SK-N-SH (cell line): ENCODE data around the gene FBXO17. TPM values are rescaled to one million over a fixed set of nuclear protein-coding genes. Genes with fewer than 3 reads are reported as not detected.

Experiments used
- CTCF ChIA-PET: fragments of 300-600, 350-600 bp; formaldehyde crosslinking; extraction: SDS; loops from one replicate; lab custom pipeline; 2021; lab: Yijun Ruan, JAX
- POLR2A ChIA-PET: fragments of 350-600 bp; sonication (Branson Sonifier 250); formaldehyde crosslinking; extraction: SDS; loops from one replicate; lab custom pipeline; 2020; ENCODE audit warnings: antibody characterized with exemption, inconsistent platforms; lab: Yijun Ruan, JAX
- DNase-seq: peaks from one replicate; pipeline ENCODE4 v3.0.0; 2012
- H2AFZ ChIP-seq: fragments of 200-600 bp; sonication (generic); 2 replicates; pipeline ENCODE4 v1.8.1; 2016; ENCODE audit warnings: antibody characterized with exemption, mild to moderate bottlenecking, low read depth
- H3F3A ChIP-seq: fragments of 200-600 bp; sonication (generic); replicated peaks from 2 replicates; pipeline ENCODE3; 2016; ENCODE audit warnings: antibody characterized with exemption, mild to moderate bottlenecking; ENCODE audit not compliant: insufficient read depth
- H3K27ac ChIP-seq, 2 experiments: fragments of 200-500 bp in 1 of 2; fragments of 200-600 bp in 1 of 2; sonication (Bioruptor generic) in 1 of 2; sonication (generic), shearing (Covaris generic) in 1 of 2; 2 replicates each; pipeline versions ENCODE4 v1.5.1 to v1.6.1; 2014 to 2016; ENCODE audit warnings: low read depth in 2 of 2, inconsistent platforms in 1 of 2, low read length in 1 of 2, mild to moderate bottlenecking in 1 of 2, mixed read lengths in 1 of 2
- H3K27me3 ChIP-seq: fragments of 200-600 bp; sonication (generic), shearing (Covaris generic); 2 replicates; pipeline ENCODE4 v1.6.1; 2016; ENCODE audit warnings: mixed run types; ENCODE audit not compliant: insufficient read depth
- H3K36me3 ChIP-seq, 2 experiments: fragments of 200-500 bp in 1 of 2; fragments of 200-600 bp in 1 of 2; sonication (Bioruptor generic) in 1 of 2; sonication (generic) in 1 of 2; replicated peaks in 1 of 2; 2 replicates each; pipeline versions ENCODE3 to v1.5.1; 2014 to 2016; ENCODE audit warnings: low read length in 1 of 2, mild to moderate bottlenecking in 1 of 2; ENCODE audit not compliant: insufficient read depth in 2 of 2, control insufficient read depth in 1 of 2
- H3K4me1 ChIP-seq, 2 experiments: fragments of 200-500 bp in 1 of 2; fragments of 200-600 bp in 1 of 2; sonication (Bioruptor generic) in 1 of 2; sonication (generic), shearing (Covaris generic) in 1 of 2; 2 replicates each; pipeline versions ENCODE4 v1.5.1 to v1.6.1; 2014 to 2016; ENCODE audit warnings: low read depth in 1 of 2, low read length in 1 of 2, mixed run types in 1 of 2; ENCODE audit not compliant: insufficient read depth in 2 of 2, control insufficient read depth in 1 of 2
- H3K4me2 ChIP-seq: fragments of 200-600 bp; sonication (generic), shearing (Covaris generic); 2 replicates; pipeline ENCODE4 v1.6.1; 2017; ENCODE audit warnings: mixed run types
- H3K4me3 ChIP-seq, 2 experiments: fragments of 200-500 bp in 1 of 2; fragments of 200-600 bp in 1 of 2; sonication (Bioruptor generic) in 1 of 2; sonication (generic), shearing (Covaris generic) in 1 of 2; 2 replicates each; pipeline versions ENCODE4 v1.5.1 to v1.8.1; 2014 to 2016; ENCODE audit warnings: low read depth in 2 of 2, inconsistent platforms in 1 of 2, low read length in 1 of 2, mild to moderate bottlenecking in 1 of 2, mixed read lengths in 1 of 2, moderate library complexity in 1 of 2
- H3K79me2 ChIP-seq: fragments of 200-600 bp; sonication (generic); 2 replicates; pipeline ENCODE4 v1.8.1; 2017; ENCODE audit warnings: mild to moderate bottlenecking; ENCODE audit not compliant: insufficient read depth
- H3K9ac ChIP-seq: fragments of 200-600 bp; sonication (generic); 2 replicates; pipeline ENCODE4 v1.6.1; 2017; ENCODE audit warnings: mixed run types
- H3K9me2 ChIP-seq: fragments of 200-600 bp; sonication (generic); 2 replicates; pipeline ENCODE4 v1.6.1; 2017; ENCODE audit warnings: mixed run types
- H3K9me3 ChIP-seq: fragments of 200-600 bp; sonication (generic); 2 replicates; pipeline ENCODE4 v1.6.1; 2017; ENCODE audit warnings: mixed run types, mild to moderate bottlenecking, moderate library complexity
- H4K20me1 ChIP-seq: fragments of 200-600 bp; sonication (generic); 2 replicates; pipeline ENCODE4 v1.6.1; 2017; ENCODE audit warnings: mild to moderate bottlenecking, mixed run types; ENCODE audit not compliant: insufficient read depth
- CHD2 ChIP-seq: fragments of 150-350 bp; IDR thresholded peaks from 2 replicates; pipeline ENCODE4 v1.6.1; 2018; ENCODE audit warnings: low read length; ENCODE audit not compliant: partially characterized antibody
- FOSL2 ChIP-seq: IDR thresholded peaks from 2 replicates; pipeline ENCODE4 v1.4.0; 2012; ENCODE audit warnings: low read depth, mild to moderate bottlenecking, moderate library complexity, borderline replicate concordance
- FOXJ3 ChIP-seq: sonication (generic); formaldehyde crosslinking; IDR thresholded peaks from 2 replicates; pipeline ENCODE4 v1.5.1; 2020; ENCODE audit warnings: mild to moderate bottlenecking, missing genetic modification reagents
- MXI1 ChIP-seq: IDR thresholded peaks from 2 replicates; pipeline ENCODE4 v1.6.1; 2012; ENCODE audit warnings: mild to moderate bottlenecking, low read depth, low read length, improper control_type of control experiment
- NFIC ChIP-seq: IDR thresholded peaks from 2 replicates; pipeline ENCODE4 v1.4.0; 2012; ENCODE audit warnings: borderline replicate concordance
- NRF1 ChIP-seq: IDR thresholded peaks from 2 replicates; pipeline ENCODE4 v1.6.1; 2012; ENCODE audit warnings: low read depth, mild to moderate bottlenecking, low read length
- RAD21 ChIP-seq: IDR thresholded peaks from 2 replicates; pipeline ENCODE4 v1.6.1; 2012; ENCODE audit warnings: mild to moderate bottlenecking, low read length
- RFX5 ChIP-seq: IDR thresholded peaks from 2 replicates; pipeline ENCODE4 v1.6.1; 2012; ENCODE audit warnings: mild to moderate bottlenecking, improper control_type of control experiment, low read length
- RXRA ChIP-seq: IDR thresholded peaks from 2 replicates; pipeline ENCODE4 v1.4.0; 2012; ENCODE audit warnings: low read depth, mild to moderate bottlenecking, borderline replicate concordance
- SIN3A ChIP-seq: IDR thresholded peaks from 2 replicates; pipeline ENCODE4 v1.6.1; 2012; ENCODE audit warnings: low read depth, mild to moderate bottlenecking, low read length, moderate library complexity, borderline replicate concordance
- SMC3 ChIP-seq: IDR thresholded peaks from 2 replicates; pipeline ENCODE4 v1.6.1; 2012; ENCODE audit warnings: low read depth, low read length, improper control_type of control experiment
- TEAD4 ChIP-seq: IDR thresholded peaks from 2 replicates; pipeline ENCODE4 v1.4.0; 2012; ENCODE audit warnings: mild to moderate bottlenecking, borderline replicate concordance; ENCODE audit not compliant: insufficient read depth
- WGBS: methylation state at CpG from one replicate; pipeline ENCODE4 v1.1.6; 2017; ENCODE audit warnings: low lambda C conversion rate; 5-methylcytosine and 5-hydroxymethylcytosine counted together
- polyA plus RNA-seq, 3 experiments: library from polyadenylated mRNA; depleted of rRNA; stranded (reverse); fragments of >200 nt; gene quantifications; 2 replicates each; pipeline ENCODE4 v1.2.3, GENCODE V29; 2012
- TF ChIP-seq, protein P1 (sequence below): IDR thresholded peaks from 2 replicates; pipeline ENCODE4 v1.6.1; 2012; ENCODE audit warnings: mild to moderate bottlenecking, low read depth, low read length, moderate library complexity
- TF ChIP-seq, protein P2 (sequence below): fragments of 150-350 bp; IDR thresholded peaks from 2 replicates; pipeline ENCODE4 v1.6.1; 2017; ENCODE audit warnings: antibody characterized with exemption, low read length, low read depth, borderline replicate concordance
- TF ChIP-seq, protein P3 (sequence below): IDR thresholded peaks from 2 replicates; pipeline ENCODE4 v1.4.0; 2012; ENCODE audit warnings: low read depth, borderline replicate concordance
- TF ChIP-seq, protein P4 (sequence below): IDR thresholded peaks from 2 replicates; pipeline ENCODE4 v1.4.0; 2012; ENCODE audit warnings: low read depth, borderline replicate concordance

Gene FBXO17
- polyA plus RNA-seq, 1 of the 3 experiments (the other 2 are of a cell fraction) = 40.7 TPM

DNA sequence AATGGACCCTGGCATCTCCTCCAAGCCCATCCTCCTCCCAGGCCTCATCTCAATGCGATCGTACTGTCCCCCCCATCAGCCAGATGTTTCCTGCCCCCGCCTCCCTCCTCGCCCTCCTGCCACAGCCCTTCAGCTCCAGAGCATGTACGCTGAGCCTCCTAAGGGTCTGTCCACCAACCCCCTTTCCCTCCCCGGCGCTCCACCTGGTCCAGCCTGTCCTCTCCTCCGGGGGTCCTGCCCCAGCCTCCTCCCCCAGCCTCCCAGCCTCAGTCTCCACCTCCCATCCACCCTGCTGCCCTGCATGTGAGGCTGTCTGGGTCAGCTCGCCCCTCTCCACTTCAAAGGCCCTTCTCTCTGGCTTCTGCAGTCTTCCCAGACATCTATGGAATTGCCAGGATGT, 80.6 kb downstream of the FBXO17 start:
- 83% methylated on average over 8 of the region's 9 CpGs for WGBS
- no peaks in the 10 kb centered on the region for H4K20me1 ChIP-seq
- no peak overlapping the region for H3K9ac ChIP-seq
- no peak overlapping the region for H2AFZ ChIP-seq
- H3K9me3 ChIP-seq = no peaks in the 10 kb centered on the region
- CTCF ChIA-PET = interaction anchor here (2.0 kb wide), 1 partner anchor 36 kb away, joined by 5 read pairs; the partner anchor contains the start of genes MRPS12 and SARS2
- no peak overlapping the region for H3K27ac ChIP-seq
- DNase-seq = no peak
- POLR2A ChIA-PET = no interaction called here
- peaks cover 0 to 9% of the 10 kb centered on the region in 2 experiments; a peak in 1 of 4 replicates for H3K4me1 ChIP-seq
- no peaks in the 10 kb centered on the region for H3K27me3 ChIP-seq
- H3K9me2 ChIP-seq = no peaks in the 10 kb centered on the region
- H3K4me3 ChIP-seq = no peak overlapping the region
- peaks cover 6% of the 10 kb centered on the region; the same call in 1 of the 2 replicates for H3K79me2 ChIP-seq
- H3F3A ChIP-seq = no peaks in the 10 kb centered on the region
- TF ChIP-seq, protein P1, sequence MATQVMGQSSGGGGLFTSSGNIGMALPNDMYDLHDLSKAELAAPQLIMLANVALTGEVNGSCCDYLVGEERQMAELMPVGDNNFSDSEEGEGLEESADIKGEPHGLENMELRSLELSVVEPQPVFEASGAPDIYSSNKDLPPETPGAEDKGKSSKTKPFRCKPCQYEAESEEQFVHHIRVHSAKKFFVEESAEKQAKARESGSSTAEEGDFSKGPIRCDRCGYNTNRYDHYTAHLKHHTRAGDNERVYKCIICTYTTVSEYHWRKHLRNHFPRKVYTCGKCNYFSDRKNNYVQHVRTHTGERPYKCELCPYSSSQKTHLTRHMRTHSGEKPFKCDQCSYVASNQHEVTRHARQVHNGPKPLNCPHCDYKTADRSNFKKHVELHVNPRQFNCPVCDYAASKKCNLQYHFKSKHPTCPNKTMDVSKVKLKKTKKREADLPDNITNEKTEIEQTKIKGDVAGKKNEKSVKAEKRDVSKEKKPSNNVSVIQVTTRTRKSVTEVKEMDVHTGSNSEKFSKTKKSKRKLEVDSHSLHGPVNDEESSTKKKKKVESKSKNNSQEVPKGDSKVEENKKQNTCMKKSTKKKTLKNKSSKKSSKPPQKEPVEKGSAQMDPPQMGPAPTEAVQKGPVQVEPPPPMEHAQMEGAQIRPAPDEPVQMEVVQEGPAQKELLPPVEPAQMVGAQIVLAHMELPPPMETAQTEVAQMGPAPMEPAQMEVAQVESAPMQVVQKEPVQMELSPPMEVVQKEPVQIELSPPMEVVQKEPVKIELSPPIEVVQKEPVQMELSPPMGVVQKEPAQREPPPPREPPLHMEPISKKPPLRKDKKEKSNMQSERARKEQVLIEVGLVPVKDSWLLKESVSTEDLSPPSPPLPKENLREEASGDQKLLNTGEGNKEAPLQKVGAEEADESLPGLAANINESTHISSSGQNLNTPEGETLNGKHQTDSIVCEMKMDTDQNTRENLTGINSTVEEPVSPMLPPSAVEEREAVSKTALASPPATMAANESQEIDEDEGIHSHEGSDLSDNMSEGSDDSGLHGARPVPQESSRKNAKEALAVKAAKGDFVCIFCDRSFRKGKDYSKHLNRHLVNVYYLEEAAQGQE = no peak
- TF ChIP-seq, protein P2, sequence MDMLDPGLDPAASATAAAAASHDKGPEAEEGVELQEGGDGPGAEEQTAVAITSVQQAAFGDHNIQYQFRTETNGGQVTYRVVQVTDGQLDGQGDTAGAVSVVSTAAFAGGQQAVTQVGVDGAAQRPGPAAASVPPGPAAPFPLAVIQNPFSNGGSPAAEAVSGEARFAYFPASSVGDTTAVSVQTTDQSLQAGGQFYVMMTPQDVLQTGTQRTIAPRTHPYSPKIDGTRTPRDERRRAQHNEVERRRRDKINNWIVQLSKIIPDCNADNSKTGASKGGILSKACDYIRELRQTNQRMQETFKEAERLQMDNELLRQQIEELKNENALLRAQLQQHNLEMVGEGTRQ = no peak
- TF ChIP-seq CHD2 (no peak), RAD21 (no peak), SIN3A (no peak), RFX5 (no peak), NRF1 (no peak), SMC3 (no peak), NFIC (no peak), FOXJ3 (CRISPR knock-in tag) (no peak), MXI1 (no peak), TEAD4 (no peak), RXRA (no peak), FOSL2 (no peak)
- TF ChIP-seq, protein P3, sequence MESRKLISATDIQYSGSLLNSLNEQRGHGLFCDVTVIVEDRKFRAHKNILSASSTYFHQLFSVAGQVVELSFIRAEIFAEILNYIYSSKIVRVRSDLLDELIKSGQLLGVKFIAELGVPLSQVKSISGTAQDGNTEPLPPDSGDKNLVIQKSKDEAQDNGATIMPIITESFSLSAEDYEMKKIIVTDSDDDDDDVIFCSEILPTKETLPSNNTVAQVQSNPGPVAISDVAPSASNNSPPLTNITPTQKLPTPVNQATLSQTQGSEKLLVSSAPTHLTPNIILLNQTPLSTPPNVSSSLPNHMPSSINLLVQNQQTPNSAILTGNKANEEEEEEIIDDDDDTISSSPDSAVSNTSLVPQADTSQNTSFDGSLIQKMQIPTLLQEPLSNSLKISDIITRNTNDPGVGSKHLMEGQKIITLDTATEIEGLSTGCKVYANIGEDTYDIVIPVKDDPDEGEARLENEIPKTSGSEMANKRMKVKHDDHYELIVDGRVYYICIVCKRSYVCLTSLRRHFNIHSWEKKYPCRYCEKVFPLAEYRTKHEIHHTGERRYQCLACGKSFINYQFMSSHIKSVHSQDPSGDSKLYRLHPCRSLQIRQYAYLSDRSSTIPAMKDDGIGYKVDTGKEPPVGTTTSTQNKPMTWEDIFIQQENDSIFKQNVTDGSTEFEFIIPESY = no peak
- TF ChIP-seq, protein P4, sequence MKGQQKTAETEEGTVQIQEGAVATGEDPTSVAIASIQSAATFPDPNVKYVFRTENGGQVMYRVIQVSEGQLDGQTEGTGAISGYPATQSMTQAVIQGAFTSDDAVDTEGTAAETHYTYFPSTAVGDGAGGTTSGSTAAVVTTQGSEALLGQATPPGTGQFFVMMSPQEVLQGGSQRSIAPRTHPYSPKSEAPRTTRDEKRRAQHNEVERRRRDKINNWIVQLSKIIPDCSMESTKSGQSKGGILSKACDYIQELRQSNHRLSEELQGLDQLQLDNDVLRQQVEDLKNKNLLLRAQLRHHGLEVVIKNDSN = no peak
- H3K4me2 ChIP-seq = no peak overlapping the region
- H3K36me3 ChIP-seq = no peaks in the 10 kb centered on the region
